Esophagus muscularis mucosa (tissue), 3 donors: Measurements from ENCODE around the gene PRPF4.

Experiments used
- CTCF ChIP-seq, 3 experiments: fragments of 200-600 bp in 2 of 3; fragments of 450-650 bp in 1 of 3; sonication (generic) in 2 of 3; IDR thresholded peaks; one replicate each; pipeline ENCODE4 v1.5.1; 2017 to 2019; ENCODE audit warnings: antibody characterized with exemption in 3 of 3, mild to moderate bottlenecking in 2 of 3, moderate library complexity in 1 of 3
- POLR2AphosphoS5 ChIP-seq, 2 donors: sonication (generic); formaldehyde crosslinking; IDR thresholded peaks; one replicate each; pipeline ENCODE4 v1.6.1; 2017; ENCODE audit warnings: antibody characterized with exemption in 2 of 2

- no peak for TF ChIP-seq POLR2AphosphoS5 (IDR thresholded peaks at IDR 0.05)
- no peak for TF ChIP-seq CTCF (IDR thresholded peaks at IDR 0.05)
Measured at GRCh38 chr9:113320051-113320450, 44.6 kb downstream of the PRPF4 start.
